DMS 273 (cell line): ENCODE results near the gene PTPRCAP.

Experiments used
- DNase-seq: peaks from one replicate; lab custom pipeline; 2025; ENCODE audit not compliant: unreplicated experiment; lab: John Stamatoyannopoulos, UW

The PTPRCAP gene

GRCh38 chr11:67397986-67398660 is 39.4 kb downstream of the PTPRCAP start:
- no peak for DNase-seq

GRCh38 chr11:67397536-67397935 is 39.9 kb downstream of the PTPRCAP start:
- no peak for DNase-seq

GRCh38 chr11:67396587-67397389 is 40.7 kb downstream of the PTPRCAP start:
- no peak for DNase-seq

GRCh38 chr11:67396259-67396581 is 41.3 kb downstream of the PTPRCAP start:
- no peak for DNase-seq

GRCh38 chr11:67395555-67396258 is 41.8 kb downstream of the PTPRCAP start:
- no peak for DNase-seq

- DNase-seq: no peak
These were observed 43.5 kb downstream of the PTPRCAP start for GRCh38 chr11:67393990-67394389.

- DNase-seq: no peak
These were observed 44.0 kb downstream of the PTPRCAP start for GRCh38 chr11:67393437-67393836.

GRCh38 chr11:67392183-67392715 is 45.2 kb downstream of the PTPRCAP start:
- DNase-seq: peak; percentile 52

GRCh38 chr11:67391304-67392182 is 45.9 kb downstream of the PTPRCAP start, which contains the start of gene RAD9A:
TSS of gene RAD9A (plus strand) at chr11:67391986. CDS start at chr11:67392045, 59 bp downstream.
- peak; percentile 97 for DNase-seq

GRCh38 chr11:67390947-67391303 is 46.6 kb downstream of the PTPRCAP start:
- DNase-seq: no peak

- DNase-seq: peak; percentile 53
These were observed 48.0 kb downstream of the PTPRCAP start for GRCh38 chr11:67389477-67389876.

- DNase-seq: no peak
These were observed 50.0 kb downstream of the PTPRCAP start for GRCh38 chr11:67387518-67387917.

- DNase-seq: no peak
These were observed 50.4 kb downstream of the PTPRCAP start for GRCh38 chr11:67387069-67387468.
